Central memory CD4-positive, alpha-beta T cell (primary cell): Measurements from ENCODE around the gene VAV2.

ENCODE experiments used
- DNase-seq: peaks from one replicate; pipeline ENCODE4 v3.0.0; 2022

Gene VAV2

GRCh38 chr9:133791069-133791468, 201.1 kb downstream of the VAV2 start:
- DNase-seq, result no peak

DNA sequence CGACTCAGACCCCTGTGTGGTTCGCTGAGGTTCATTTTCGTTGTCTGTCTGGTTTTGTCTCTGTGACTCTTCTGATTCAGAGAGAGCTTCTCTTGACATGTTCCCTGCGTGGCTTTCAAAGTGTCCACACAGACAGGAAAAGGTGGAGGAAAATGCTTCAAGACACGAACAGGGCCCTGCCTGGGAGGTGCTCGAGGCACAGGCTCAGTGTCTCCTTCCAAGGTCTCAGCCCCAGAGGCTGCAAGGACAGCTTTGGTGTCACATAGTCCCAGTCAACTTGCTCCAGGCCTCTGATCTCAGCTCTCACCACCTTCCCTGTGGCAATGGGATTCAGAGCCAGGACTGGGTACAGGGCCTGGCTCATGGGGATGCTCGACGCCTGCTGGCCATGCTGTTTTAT, 202.3 kb downstream of the VAV2 start:
- no peak for DNase-seq

DNA sequence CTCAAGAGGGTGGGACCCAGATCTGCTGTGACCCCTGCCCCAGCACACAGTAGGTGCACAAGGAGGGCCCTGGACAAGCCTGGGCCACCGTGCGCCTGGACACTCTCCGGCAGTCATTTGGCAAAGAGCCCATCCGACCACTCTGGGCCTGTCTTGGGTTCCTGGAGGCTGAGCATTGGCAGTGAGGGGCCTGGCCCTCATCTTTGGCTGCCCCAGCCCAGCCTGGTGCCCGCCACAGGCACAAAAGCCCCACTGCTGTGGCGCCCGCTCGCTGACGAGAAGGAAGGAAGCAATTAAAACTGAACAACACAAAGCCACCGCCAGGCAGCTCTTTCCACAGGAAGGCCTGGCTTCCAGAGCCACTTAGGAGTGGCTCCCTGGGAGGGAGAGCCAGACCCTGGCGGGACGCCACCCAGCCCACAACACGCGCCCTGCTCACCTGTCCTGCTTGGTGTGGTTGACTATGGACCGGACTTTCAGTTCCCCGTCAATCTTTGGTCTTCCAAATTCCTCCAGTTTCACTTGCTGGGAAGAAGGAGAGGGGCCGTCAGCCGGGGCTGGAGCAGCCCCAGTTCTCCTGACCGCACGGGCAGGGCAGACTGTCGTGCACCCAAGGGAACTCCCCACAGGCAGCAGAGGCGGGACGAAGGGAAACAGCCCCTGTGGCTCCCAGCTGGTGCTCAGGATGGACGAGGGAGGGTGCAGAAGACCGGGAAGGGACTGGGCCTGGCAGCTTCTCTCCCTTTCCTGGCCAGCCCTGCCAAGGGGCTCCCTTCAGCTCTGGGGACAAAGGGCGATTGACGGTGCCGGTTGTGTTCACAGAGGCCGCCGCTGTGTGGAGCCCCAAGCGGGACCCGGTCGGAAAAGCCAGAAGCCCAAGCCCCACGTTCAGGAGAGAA, 203.1 kb downstream of the VAV2 start:
- DNase-seq, result no peak

GRCh38 chr9:133788045-133788818, 203.9 kb downstream of the VAV2 start:
- no peak for DNase-seq

- DNase-seq, result no peak
These were observed 204.4 kb downstream of the VAV2 start for GRCh38 chr9:133787754-133788025.

DNA sequence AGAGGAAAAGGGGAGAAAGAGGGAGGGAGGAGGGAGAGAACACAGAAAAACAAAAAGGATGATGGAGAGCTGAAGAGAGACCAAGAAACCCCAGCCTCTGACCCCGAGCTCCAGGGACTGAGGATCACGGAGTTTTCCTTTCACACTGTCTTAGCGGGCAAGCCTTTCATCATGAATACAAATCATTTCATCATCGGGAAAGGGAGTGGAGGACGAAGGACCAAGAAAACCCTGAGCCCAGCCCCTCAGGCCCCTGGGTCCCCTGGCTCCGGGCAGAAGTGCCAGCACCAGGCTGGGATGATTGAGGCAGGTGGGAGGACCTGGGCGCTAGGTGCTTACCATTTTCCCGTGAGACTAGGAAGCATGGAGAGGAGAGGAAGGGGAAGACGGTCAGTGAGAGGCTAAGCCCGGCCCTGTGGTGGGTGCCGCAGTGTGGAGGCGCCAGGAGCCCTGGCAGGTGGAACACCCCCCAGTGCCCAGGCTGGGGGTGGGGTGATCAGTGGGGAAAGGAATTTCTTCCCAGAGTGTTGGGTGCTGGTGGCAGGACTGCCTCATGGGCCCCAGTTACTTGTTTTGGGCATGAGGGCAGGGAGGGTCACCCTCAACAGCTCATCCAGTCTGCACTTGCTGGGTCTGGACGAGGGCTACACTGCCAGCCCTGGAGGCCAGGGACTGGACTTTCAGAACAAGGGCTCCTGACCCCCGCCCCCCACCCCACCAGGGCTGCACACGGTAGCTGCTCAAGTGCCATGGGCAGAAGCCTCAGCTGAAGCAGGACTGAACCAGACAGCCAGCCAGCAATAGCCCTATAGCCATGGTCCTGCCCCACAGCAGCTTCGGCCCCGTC, 205.0 kb downstream of the VAV2 start:
- DNase-seq, result no peak

DNA sequence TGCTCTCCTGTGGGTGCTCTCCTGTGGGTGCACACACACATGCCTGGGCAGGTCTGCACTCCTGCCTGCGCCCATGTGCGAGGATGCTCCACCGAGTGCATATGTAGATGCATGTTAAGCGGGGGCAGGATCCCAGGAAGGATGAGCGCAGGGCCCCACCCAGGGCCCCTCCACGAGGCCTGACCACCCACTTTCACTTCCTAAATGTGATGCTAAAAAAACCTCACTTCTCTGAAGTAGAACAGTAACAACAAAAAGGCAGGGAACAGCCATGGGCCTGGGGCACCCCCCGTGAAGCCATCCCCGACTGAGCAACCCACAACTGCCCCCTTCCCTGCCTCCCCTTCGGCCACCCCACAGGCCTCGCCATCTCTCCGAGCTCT, 205.8 kb downstream of the VAV2 start:
- DNase-seq, result no peak

GRCh38 chr9:133785753-133786370, 206.3 kb downstream of the VAV2 start:
- no peak for DNase-seq

GRCh38 chr9:133784731-133785561, 207.2 kb downstream of the VAV2 start:
- DNase-seq, result no peak

DNA sequence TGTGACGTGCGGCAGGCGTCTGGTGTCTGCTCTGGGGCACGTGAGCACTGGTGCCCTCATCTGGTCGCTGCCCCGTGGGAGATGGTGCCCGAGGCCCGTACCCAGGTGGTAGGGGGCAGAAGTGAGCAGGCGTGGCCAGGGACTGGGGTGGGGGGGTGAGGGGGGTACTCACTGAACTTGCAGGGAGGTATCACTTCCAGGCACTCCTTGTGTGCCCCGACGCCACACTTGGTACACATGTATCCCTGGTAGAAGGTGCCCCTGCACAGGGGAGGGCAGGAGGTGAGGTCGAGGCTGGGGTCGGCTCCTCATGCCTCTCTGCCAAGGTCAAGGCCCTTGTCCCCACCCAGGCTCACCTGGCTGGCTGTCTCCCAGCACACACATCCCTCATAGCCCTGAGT, 208.8 kb downstream of the VAV2 start:
- no peak for DNase-seq

DNA sequence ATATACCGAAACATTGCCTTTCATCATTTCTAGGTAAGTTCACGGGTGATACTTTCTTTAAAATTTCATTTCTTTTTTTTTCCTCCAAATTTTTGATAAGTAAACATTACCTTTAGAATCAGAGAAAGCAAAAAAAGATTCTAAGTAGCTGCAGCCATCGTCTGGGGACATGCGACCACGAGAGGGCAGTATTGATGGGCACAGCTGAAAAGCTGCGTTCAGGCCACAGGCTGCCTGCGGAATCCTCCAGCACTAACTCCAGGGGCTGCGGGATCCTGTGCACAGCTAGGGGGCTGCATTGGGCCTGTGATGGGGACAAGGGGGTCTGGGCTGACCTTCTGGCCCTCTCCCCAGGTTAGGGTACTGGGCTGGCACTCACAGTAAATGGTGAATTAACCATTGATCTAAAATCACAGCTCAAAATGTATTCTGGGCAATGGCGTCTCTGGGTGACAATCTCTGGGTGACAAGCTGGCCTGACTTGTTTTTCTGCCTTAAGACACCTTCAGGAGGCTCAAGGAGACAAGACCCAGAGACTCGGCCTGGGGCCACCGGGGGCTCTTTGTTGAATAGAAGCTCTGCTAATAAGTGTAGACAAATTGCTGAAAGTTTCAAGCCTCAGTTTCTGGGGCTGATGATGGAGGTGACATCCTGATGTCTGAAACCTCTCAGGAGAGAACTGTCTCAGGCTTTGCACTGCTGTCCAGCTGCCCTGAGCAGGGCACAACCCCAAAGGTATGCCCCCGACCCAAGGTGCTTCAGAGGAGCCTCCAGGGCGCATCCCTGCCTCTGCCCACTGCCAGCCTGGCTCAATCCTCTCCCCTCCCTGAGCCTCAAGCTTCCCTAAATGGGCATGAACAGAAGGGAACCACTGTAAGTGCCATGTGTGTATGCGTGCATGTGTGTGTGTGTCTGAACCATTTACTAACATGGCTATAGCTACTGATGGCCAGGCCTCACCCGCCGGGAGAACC, 209.7 kb downstream of the VAV2 start:
- peak; percentile 32 for DNase-seq

- no peak for DNase-seq
These were observed 210.3 kb downstream of the VAV2 start for GRCh38 chr9:133781828-133782135.

DNA sequence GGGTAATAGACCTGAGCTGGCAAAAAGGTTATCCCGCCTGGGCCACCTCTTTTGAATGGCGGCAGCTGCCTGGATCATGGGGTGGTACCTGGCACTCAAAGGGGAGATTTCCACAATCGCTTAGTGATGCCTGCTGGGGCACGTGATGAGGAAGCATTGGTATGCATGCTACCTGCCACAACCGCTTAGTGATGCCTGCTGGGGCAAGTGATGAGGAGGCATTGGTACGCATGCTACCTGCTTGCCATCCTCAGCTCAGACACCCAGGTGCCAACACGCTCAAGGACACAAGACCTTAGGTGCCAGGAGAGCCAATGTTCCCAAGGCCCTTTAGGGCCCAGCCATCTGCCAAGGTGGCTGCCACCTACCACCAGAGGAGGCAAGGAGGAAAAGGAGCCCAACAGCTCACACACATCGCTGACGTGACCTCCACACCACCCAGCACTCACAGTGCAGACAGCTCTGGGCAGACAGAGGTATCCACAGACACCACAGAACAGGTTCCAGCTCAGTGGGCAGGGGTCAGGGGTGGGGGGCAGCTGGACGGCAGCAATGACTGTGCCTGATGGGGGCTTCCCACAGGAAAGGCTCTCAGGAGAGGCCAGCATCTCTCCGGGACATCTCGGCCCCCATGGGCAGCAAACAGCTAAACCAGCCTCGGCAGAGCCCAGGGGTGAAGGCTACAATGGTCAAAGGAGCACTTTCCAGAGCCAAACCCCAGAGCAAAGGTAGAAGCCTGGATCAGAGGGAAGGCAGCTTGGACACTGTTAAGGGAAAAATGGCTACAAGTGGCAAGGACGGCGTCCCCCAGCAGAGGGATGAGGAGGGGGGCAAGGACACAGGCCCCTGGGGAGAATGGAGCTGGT, 210.9 kb downstream of the VAV2 start:
- DNase-seq, result no peak

GRCh38 chr9:133780404-133780945, 211.6 kb downstream of the VAV2 start:
- DNase-seq, result no peak

DNA sequence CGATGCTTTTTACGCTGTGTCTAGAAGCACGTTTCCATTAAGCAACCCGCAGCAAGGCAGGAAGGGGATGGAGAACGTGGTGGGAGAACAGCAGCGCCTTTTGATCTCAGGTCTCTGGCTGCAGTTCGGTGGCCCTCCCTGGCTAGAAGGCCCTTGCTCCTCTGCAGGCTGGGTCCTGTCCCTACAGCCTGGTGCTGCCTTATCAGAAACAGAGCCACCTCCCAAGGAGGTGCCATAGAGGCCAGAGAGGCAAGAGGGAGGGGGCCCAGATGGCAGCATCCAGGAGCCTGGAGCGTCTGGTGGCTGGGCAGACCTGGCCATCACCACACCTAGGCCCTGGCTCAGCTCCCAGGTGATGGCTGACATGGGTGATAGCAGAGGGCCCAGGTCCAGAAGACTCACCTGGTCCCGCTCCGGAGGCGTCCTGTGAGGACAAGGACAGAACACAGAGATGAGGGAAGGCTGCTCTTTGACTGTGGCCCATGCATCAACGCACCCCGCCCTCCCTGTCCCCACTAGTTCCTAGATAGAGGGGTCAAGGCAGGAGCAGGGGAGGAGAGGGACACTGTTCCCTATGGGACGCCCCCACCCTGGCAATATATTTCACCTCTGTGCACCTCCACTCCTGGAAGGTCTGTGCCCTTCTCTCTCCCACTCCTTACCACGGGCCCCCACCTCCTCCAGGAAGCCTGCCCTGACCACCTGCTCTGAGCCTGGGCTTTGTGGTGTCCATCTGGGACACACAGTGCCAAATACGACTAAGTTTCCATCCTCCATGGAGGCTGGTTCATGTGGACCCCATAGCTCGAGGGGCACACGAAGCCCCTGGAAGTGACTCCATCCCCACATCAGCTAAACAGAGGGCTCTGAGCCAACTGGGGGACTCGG, 212.4 kb downstream of the VAV2 start:
- no peak for DNase-seq

DNA sequence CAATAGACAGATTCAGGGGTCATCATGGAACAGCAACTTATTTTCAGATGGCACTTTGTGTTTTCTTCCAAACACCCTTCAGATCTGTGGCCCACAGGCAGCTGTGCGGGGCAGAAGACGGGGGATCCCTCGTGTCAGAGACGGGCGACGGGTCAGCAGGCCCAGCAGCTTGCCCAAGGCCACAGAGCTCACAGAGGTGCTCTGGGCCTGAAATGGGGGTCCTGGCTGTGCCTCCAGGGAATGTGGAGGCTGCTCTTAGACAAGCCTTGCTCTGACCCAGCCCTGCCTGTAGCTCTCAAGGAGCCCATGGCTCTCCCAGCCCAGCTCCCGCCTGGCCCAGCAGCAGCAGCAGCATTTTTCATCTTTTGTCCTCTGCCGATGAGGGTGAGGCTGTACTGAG, 213.0 kb downstream of the VAV2 start:
- DNase-seq, result no peak

DNA sequence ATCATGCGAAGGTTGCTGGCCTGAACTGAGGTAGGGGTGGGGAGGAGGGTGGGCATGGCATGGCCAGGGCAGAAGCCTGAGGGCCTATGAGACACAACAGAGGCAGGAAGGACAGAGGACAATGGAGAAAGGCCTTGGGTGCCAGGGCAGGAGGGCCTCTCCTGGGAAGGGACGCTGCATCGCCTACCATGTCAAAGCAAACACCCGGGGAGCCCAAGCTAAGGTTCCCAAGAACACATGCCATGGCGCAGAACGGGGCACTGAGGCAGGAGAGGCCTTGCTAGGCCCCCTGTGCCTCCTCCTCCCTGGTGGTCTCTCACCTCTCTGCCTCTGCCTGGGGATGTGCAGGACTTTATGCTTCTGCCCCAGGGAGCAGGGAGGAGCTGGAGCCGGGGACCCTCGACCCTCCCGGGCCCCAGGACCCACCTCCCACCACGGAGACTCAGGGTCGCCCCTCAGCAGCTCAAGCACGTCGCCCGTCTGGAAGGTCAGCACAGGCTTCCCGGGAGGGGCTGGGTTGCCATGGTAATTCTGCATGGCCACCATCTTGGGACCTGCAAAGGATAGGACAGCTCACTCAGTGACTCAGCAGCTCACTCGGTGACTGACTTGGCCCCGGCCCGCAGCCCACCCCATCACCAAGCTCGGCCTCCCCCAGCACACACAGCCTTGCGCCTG, 213.6 kb downstream of the VAV2 start:
- no peak for DNase-seq

DNA sequence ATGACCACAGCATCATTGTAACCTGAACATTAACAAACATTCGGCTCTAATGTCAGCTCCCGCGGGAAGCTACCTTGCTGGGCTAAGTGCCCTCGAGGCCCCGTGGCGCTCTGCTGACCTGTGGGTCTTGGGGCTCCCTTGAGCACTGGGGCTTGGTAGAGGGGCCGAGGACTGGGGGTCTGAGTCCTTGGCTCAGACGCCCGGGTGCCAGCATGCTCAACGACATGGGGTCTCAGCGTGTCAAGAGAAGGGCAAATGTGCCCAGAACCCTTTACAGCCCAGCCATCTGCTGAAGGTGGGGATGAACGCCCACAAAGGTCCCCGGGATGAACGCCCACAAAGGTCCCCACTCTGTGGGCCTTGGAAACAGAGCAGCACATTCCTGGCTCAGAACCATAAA, 214.3 kb downstream of the VAV2 start:
- DNase-seq, result no peak
